ENCODE data around the gene TPP2.

DNA sequence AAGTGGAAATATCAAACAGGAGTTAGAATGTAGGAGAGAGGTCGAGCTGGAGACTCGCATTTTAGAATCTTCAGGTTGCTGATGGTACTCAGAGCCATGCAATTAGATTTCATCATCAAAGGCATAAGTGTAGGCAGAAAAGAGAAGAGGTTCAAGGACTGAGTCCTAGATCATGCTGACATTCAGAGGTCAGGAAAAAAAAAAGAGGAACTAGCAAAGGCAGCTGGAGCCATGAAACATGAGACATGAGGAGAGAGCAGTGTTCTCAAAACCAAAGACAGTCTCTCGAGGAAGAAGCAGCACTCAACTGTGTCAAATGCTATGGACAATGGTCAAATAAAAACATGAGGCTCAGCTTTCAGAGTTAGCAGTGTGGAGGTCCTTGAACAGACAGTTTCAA lies 12.4 kb upstream of the TPP2 start:
- TF ChIP-seq POLR2A (IDR thresholded peaks at IDR 0.05) (no peak), CTCF (IDR thresholded peaks at IDR 0.05) (no peak)

All from right lobe of liver (tissue), 4 donors.